GM12891 (cell line): ENCODE results near the gene WDR64.

Experiments
- POLR2A ChIP-seq: IDR thresholded peaks from 2 replicates; pipeline ENCODE4 v1.6.1; 2011; ENCODE audit warnings: low read depth, low read length, control low read depth
- POLR2AphosphoS5 ChIP-seq: IDR thresholded peaks from 2 replicates; pipeline ENCODE4 v1.6.1; 2011; ENCODE audit warnings: low read depth, low read length, control low read depth
- SPI1 ChIP-seq: IDR thresholded peaks from 2 replicates; pipeline ENCODE4 v1.6.1; 2011; ENCODE audit warnings: low read depth, low read length, control low read depth
- TAF1 ChIP-seq: IDR thresholded peaks from 2 replicates; pipeline ENCODE4 v1.6.1; 2011; ENCODE audit warnings: low read depth, low read length, control low read depth

DNA sequence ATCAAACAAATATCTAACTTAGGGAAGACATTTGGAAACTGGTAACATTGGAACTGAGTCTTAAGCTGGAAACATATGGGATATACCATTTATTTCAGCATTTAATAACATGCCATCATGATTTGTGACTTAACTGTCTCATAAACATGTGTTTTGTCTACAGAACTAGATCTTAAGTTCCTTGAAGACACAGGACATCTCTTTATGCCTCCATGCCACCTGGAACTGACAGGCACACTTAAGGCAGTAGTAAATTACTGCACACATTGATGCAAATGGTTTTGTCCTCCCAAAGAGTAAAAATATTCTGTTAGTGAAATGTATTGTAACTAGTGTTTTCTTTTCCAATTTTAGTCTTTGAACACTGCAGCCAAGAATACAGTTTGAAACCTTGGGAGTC, 194.3 kb downstream of the WDR64 start:
- TF ChIP-seq POLR2A, result no peak
- TF ChIP-seq SPI1, result no peak
- no peak for TF ChIP-seq POLR2AphosphoS5
- TF ChIP-seq TAF1, result no peak
